HG03521 (cell line): ENCODE measurements around the gene TMEM50A.
"Not testable (repeated sequence)": the region's sequence is repeated elsewhere in the genome, so short reads cannot be mapped to it uniquely, and the experiment has no call there.

Source experiments
- ATAC-seq: cut with Tn5 transposase; IDR thresholded peaks from one replicate; pipeline ENCODE4 v1.9.1; 2021; ENCODE audit warnings: mild to moderate bottlenecking, moderate library complexity; ENCODE audit not compliant: unreplicated experiment

The TMEM50A gene

DNA sequence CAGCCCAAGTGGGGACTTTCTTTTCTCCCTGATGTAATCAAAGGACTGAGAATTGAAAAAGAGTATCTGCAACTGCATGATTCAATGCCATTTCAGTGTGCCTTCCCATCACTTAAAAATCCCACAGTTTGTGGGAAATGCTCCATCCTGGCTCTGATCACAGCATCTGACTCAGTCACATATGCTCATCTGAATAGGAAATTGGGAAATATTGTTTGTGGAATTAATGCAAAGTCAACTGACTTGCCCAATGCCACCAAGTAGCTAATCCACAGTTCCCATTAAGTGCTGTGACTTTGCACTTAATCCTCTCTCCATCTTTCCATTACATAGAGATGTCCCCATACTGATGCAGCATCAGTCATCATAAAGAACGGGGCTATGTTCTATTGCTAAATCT lies 45.0 kb downstream of the TMEM50A start:
- not testable (repeated sequence) for ATAC-seq

DNA sequence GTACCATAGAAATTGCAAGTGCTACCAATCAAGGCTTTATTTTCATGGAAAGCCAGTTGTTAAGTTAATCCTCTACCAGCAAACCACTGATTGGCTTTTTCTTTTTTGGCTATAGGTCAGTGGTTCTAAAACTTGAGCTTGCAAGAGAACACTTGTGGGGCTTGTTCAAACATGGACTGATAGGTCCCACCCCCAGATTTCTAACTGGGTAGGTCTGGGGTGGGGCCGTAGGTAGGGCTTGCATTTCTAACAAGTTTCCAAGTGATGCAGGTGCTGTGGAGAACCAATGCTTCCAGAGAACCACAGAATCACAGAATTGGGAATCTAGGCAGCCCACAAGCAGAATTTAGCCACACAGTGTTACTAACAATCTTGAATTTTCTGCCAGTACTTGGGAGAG lies 45.7 kb downstream of the TMEM50A start:
- ATAC-seq, result not testable (repeated sequence)

DNA sequence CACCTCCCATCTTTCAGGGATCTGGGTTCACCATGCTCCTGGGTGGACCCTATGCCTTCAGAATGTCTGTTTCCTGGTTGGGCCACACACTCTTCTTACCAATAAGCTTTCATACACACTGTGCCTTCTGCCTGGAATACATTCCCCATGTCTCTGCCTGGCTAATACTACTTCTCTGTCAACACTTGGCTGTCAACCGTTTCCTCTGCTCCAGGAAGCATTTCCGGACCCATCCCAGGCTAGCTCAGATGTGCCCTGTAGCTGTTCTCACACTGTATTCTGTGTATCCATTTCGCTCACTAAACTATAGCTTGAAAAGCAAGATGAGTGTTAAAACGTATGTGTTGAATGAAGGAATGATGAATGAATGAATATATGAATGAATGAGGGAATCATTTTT lies 49.0 kb downstream of the TMEM50A start:
- not testable (repeated sequence) for ATAC-seq

DNA sequence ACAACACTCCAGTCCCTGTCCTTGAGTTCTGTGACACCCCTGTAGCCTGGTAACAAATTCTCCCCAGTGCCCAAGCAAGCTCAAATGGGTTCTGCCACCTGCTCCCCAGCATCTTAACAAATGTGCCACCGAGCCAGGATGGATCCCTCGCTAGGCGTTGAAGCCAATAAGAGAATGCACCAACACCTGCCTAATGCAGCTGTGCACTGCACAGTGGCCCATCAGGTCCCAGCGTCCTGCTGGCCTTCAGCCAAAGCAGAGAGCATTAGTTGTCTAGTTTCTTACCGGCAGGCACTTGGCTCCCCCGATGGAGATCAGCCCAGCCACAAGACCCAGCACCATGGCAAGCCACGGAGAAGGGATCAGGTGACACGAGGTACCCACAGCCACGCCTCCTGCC lies 50.6 kb downstream of the TMEM50A start:
- not testable (repeated sequence) for ATAC-seq

DNA sequence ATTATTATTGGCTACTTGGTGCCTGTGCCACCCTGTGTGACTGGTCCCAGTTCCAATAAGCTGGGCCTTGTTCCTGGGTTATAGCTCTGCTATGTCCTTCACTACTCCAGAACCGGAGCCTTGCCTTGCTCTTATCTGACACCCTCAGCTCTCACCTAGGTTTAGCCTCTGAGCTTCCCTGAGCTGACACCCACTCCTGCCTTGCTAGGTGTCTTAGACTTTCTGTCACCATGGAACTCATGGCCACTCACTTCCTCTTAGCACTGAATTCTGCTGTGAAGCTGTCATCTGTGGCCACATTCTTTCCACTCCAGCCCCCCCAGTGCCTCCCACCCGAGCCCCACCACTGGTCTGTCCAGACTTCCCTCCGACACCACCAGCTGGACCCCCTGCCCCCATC lies 51.6 kb downstream of the TMEM50A start:
- not testable (repeated sequence) for ATAC-seq

GRCh38 chr1:25392841-25393240 lies 54.7 kb downstream of the TMEM50A start:
- ATAC-seq, result no peak

- not testable (repeated sequence) for ATAC-seq
These were observed 59.4 kb downstream of the TMEM50A start for GRCh38 chr1:25397549-25397948.

DNA sequence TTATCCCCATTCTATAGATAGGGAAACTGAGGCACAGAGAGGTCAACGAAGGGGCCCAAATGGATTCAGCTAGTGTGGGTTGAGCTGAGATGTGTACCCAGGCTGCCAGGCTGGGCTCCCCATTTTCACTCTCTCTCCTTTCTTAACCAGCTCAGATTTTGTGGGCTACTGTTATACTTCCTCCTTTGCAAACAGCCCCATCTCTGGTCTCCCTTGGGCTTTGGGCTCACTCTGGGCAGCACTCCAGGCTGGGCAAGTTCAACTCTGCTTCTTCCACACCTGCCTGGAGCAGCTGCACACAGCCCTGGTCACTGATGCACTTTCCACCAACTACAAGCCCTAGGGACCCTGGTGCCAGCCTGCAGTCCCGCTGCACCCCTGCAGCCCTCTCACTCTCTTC lies 59.9 kb downstream of the TMEM50A start:
- not testable (repeated sequence) for ATAC-seq

- not testable (repeated sequence) for ATAC-seq
These were observed 65.0 kb downstream of the TMEM50A start for GRCh38 chr1:25402947-25403803.

GRCh38 chr1:25405731-25406305 lies 67.7 kb downstream of the TMEM50A start:
- not testable (repeated sequence) for ATAC-seq

GRCh38 chr1:25409641-25410427 lies 71.7 kb downstream of the TMEM50A start:
- not testable (repeated sequence) for ATAC-seq
